ENCODE data around the gene SULT2B1.
A peak's percentile ranks its signal among the peaks of the same experiment; 100 is the strongest.

SULT2B1 gene

GRCh38 chr19:48606463-48607358 is 54.7 kb downstream of the SULT2B1 start, which contains the start of gene SPACA4:
SPACA4 (plus strand) TSS chr19:48606742; CDS start chr19:48606979, 237 bp downstream.
- DNase-seq, result no peak

DNA sequence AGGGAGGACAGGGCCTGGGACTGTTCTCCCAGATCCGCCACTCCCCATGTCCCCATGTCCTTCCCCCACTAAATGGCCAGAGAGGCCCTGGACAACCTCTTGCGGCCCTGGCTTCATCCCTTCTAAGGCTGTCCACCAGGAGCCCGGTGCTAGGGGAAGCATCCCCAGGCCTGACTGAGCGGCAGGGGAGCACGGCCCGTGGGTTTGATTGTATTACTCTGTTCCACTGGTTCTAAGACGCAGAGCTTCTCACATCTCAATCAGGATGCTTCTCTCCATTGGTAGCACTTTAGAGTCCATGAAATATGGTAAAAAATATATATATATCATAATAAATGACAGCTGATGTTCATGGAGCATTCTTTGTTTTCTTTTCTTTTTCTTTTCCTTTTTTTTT is 55.4 kb downstream of the SULT2B1 start:
- DNase-seq, result no peak

DNA sequence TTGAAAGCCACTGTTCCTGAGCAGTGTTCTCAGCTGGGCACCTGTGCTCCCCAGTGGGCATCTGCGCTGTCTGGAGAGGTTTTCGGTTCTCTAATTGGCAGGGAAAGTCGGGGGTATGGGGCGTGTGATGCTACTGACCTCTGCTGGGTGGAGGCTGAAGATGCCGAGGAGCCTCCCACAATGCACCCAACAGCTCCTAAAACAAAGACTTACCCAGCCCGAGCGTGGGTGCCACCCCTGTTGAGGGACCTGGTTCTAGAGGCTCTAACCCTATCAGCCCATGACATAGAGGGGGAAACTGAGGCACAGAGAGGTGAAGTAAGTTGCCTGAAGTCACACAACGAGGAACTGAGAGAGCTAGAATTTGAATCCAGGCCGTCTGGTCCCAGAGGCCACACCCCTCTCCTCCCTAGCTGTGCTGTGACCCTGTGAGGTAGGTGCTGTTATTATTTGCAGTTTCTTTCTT is 56.9 kb downstream of the SULT2B1 start:
- no peak for DNase-seq

DNA sequence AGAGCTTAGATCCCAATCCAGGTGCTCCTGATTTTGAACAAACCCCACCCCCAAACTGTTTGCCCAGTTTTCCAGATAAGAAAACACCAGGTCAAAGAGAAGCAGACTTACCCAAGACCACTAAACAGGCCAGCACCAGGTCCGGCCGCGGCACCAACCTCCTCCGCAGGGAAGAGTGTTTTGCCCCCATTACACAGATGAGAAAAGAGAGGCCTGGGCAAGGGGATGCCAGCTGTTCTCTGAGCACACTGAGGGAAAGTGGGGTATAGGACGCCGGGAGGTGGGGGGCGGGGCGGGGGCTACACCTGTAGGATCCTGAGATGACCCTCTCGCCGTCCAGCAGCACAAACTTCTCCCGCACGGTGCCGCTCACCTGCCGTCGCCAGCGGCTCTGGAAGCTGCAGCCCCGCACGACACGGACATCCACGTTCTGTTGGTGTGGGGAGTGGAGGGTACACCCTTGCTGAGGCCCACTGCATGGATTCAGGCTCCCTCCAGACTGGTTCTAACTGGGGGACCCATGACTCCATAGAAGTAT is 57.7 kb downstream of the SULT2B1 start:
- no peak for DNase-seq

DNA sequence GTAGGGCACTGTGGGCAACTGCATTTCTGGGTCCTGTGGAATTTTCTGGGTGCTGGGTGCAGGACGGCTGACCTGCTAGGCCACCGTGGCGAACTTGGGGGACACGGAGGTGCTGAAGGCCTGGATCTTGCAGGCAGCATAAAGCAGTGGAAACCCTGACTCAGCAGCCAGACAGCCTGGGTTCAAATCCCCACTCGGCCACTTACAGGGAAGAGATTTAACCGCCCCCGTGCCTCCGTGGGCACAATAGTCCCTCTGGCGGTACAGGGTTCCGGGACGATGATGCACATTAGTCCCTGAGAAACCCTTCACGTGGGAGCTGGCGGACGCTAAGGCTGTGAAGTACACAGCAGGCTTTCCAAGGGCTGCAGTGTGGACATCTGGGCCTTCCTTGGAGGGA is 59.9 kb downstream of the SULT2B1 start:
- DNase-seq, result no peak

- DNase-seq, result no peak
Measured at GRCh38 chr19:48613024-48613851, 61.3 kb downstream of the SULT2B1 start.

GRCh38 chr19:48613852-48614435 is 62.0 kb downstream of the SULT2B1 start:
- no peak for DNase-seq

DNA sequence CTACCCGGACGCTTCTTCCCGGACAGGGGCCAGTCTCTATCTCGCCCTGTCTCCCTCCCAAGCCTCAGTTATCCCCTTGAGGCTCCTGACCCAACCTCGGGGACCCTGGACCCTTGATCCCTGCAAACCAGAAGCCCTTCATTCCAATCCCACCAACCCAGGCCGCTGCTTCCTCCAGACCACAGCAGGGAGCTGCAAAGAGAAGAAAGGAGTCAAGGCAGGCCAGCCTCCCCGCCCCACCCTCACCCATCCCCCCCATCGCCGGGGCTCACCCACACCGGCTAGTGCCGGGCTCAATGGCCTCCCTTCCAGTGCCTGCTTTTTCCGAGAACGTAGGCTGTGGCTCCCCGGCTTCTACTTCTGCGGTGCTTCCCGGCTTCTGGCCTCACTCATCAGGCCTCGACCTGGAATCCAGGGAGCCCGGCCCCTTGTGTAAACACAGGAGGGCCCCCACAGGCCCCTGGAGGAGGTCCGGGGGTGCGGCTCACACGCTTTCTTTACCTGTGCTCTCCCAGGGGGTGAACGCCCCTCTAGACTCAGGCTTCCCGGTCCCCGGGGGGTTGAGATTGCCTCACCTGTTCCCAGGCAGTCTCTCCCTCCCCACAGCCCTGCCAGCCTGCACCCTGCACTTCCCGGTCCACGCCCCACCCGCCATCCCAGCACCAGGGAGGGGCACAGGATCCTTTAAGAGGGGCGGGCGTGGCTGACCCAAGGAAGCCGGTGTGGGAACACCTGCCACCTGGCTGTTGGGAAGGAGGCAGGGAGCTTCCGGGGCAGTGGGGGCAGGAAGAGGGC is 62.7 kb downstream of the SULT2B1 start, which contains the start of gene FAM83E:
TSS of gene FAM83E (minus strand) at position 641 of the 795 bp plus-strand sequence. CDS start 1,704 bp downstream, outside the sequence.
- DNase-seq, result no peak

DNA sequence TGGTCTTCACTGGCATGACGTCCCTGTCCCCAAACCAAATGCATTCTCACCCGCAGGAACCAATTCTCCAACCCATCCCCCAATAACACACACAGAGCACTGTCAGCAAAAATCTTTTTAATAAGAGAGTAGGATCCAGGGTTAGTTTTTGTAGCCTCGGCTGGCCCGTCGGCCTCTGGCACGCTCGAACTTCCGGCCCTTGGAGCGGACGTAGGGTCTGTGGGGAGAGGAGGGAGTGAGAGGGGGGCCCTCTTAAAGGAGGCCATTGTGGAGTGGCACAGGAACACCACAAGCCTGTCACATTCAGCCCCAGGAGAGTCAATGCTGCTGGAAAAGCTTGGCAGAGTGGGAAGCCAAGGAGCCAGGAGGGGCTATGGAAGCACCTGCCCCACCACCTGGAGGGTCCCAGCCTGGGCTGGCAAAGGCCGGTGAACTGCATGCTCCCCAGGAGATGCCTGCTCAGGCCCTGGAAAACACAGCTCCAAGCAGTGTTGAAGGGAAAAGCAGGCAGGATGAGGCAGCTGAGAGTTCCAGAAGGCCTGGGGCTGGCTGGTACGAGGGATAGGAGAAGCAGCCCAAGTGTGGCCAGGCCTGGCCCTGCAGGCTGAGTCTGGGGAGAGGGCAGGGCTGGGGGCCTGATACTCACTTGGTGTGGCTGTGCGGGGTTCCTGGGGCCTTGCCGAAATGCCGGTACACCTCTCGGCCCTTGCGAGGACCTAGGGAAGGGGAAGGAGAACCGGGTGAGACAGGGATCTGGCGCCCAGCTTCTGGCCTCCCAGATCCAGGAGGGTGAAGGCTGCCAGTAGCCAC is 63.5 kb downstream of the SULT2B1 start:
- DNase-seq, result no peak

DNA sequence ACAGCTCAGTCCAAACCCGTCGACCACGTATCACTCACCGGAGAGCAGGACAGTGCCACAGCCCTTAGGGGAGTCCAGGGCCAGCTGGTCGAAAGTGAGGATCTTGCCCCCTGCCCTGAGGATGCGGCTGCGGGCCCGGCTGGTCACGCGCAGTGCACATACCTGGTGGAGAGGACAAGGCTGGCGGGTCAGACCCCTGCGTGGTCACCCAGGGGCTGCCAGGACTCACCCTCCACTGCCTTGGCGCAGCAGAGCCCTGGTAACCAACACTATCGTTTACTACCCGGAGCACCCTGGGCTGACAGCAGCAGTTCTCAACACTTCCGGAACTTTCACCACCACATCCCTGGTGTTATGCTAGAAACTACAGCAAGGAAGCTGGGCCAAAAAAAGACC is 64.1 kb downstream of the SULT2B1 start:
- DNase-seq, result no peak

GRCh38 chr19:48616491-48617056 is 64.6 kb downstream of the SULT2B1 start:
- no peak for DNase-seq

DNA sequence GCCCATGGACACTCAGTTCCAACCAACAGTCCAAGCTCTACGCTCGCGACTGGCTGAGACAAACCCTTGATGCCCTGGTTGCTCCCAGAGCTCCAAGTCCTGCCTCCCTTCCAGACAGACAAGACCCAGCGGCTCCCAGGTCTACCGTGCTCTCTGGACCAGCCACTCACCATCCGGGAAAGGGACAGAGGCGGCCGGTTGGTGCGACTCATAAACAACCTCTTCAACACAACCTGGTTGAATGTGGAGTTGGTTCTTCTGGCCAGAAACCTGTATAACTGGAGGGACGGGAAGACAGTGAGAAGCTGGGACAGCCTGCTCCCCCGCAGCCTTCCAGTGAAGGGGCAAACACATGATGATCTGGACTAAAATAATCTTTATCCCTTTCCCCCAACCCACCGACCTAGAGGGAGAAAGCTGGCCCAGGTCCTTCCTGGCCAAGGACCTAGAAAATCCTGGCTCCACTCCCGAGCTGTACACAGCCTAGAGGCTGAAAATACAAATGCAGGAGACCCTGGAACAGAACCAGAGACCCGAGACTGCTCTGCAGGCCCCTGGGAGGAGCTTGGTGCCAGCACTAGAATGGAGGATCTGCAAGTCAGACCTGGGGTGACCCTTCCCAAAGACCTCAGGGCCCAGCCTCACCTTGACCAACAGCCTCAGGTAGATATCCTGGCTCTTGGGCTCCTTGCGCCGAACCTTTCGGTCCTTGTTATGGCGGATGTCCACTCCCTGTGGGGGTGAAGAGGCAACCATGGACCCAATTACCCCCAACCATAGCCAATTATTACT is 65.4 kb downstream of the SULT2B1 start:
- DNase-seq, result no peak

DNA sequence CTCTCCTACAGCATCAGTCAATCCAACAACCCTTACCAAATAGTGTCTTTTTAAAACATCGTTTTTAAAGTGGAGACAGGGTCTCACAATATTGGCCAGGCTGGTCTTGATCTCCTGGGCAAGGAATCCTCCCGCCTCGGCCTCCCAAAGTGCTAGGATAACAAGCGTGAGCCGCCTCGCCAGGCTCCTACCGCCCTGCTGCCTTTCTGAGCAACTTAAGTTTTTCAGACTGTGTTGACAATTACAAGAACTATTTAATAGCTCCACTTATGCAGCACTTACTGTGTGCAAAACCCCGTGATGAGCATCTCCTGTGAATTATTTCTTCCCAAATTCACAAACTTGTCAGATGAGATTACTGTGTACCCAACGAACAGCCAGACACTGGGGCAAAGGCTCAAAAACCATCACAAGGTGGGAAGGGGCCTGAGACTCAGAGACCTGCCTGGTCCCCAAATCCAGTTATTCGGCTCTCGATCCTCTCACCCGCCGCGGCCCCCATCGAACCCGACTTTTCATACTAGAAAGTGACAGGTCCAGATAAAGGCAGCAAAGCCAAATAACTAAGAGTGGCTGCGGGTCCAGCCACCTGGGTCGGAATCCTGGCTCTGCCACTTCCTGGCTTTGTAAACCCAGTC is 66.4 kb downstream of the SULT2B1 start:
- no peak for DNase-seq

DNA sequence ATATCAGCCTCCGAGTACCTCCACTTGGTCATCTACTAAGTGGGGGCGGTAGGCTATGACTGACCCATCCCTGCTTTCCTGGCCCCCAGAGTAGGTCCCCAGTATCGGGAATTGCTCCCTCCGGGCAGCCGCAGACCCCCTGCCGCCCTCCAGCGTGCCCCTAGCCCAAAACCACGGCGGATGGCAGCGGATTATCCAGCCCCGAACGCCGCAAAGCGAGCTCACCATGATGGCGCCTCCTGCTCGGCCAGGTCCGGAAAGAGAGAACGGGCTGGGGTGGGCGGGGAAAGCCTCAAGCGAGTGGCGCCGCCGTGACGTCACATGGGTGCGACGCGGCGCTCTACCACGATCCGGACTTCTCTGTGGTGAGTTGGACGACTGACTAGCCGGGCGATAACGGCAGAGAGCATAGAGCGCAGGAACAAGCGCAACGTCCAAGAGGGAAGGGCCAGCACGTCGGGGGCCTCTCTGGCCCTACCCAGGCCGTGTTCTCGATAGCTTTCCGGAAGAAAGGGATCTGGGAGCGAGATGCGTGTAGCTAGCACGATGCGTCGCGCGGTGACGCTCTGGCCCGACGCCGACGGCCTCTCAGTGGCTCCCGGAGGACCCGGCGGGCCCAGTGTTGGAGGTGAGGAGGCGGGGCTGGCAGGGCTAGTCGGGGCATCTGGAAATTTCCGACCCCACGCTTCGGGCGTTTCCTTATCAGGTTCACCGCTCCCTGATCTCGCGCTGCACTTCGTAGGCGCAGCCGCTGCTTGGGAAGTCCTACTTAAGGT is 67.1 kb downstream of the SULT2B1 start, which contains the start of the genes RPL18 and SPHK2:
TSS of gene RPL18 (minus strand) at position 263 of the 776 bp plus-strand sequence. CDS start at position 228, 35 bp downstream.
TSS of gene SPHK2 (plus strand) at position 591 of the 776 bp plus-strand sequence. CDS start 1,009 bp downstream, outside the sequence.
- DNase-seq, result peak; percentile 93

DNA sequence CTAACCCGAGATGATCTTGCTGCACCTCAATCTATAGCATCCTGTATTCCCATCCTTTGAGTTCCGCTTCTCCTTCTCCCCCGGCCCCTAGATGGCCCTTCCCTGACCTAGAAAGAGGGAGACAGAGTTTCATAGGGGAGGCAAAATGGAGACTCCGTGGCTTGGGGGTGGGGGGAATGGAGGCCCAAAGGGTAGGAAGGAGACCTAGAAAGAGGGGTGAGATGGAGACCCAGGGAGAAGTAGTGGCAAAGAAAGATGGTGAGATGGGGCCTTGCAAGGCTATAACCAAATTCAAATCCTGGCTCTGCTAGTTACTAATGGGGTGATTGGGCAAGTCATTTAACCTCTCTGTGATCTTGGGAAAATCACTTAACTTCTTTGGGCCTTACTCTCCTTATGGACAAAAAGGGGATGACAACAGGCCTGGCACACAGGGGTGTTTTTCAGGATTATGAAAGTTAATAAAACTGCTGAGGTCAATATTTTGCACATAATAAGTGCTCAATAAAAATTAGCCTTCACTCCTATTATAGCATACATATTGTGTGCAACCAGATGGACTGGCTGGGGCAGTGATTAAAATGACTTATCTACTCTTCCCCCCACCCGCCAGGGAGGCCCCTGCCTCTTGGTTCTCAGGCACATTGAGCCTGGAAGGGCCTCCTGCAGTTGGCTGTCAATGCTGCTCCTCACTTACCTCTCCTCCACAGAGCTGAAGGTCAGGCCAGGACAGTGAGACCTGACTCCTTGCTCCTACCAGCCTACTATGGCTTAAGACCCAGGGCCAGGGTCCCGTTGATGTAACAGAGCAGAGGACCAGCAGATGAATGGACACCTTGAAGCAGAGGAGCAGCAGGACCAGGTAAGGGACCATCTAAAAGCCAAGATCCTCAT is 68.0 kb downstream of the SULT2B1 start:
- no peak for DNase-seq

- DNase-seq, result no peak
Measured at GRCh38 chr19:48623556-48624066, 71.6 kb downstream of the SULT2B1 start.

- peak; percentile 95 for DNase-seq
Measured at GRCh38 chr19:48624067-48624594, 72.2 kb downstream of the SULT2B1 start.

All from activated CD4-positive, CD25-positive, alpha-beta regulatory T cell treated with anti-CD3 and anti-CD28 coated beads, Interleukin-2, amount 50 U/mL, for 72 hours (primary cell).